Psoas muscle (tissue), 8 donors: ENCODE data around the gene RRP8. TPM values are rescaled to one million over a fixed set of nuclear protein-coding genes. Genes with fewer than 3 reads are reported as not detected.

Experiments
- ATAC-seq, 4 donors: fragments of 200-7000 bp; cut with Tn5 transposase; one replicate each; pipeline ENCODE4 v1.9.1; 2020; ENCODE audit warnings: moderate library complexity in 3 of 4, mild to moderate bottlenecking in 2 of 4
- DNase-seq, 2 donors: peaks; one replicate each; pipeline ENCODE4 v3.0.0-alpha.2; 2020
- H3K27ac ChIP-seq: fragments of 200-600 bp; one replicate; pipeline ENCODE4 v1.8.0; 2022
- H3K27me3 ChIP-seq, 3 donors: fragments of 200-600 bp in 1 of 3; one replicate each; pipeline versions ENCODE4 v1.6.1 to v1.8.0; 2013 to 2022; ENCODE audit warnings: low read length in 2 of 3, mild to moderate bottlenecking in 2 of 3, moderate library complexity in 1 of 3; ENCODE audit not compliant: insufficient read depth in 3 of 3
- H3K36me3 ChIP-seq, 2 donors: fragments of 200-600 bp in 1 of 2; one replicate each; pipeline versions ENCODE4 v1.6.1 to v1.8.0; 2013 to 2022; ENCODE audit warnings: low read depth in 1 of 2, mild to moderate bottlenecking in 1 of 2, moderate library complexity in 1 of 2; ENCODE audit not compliant: insufficient read depth in 1 of 2
- H3K4me1 ChIP-seq: fragments of 200-600 bp; one replicate; pipeline ENCODE4 v1.8.0; 2022
- H3K4me3 ChIP-seq: fragments of 200-600 bp; one replicate; pipeline ENCODE4 v1.8.0; 2022; ENCODE audit warnings: mild to moderate bottlenecking
- H3K9me3 ChIP-seq: fragments of 200-600 bp; one replicate; pipeline ENCODE4 v1.8.0; 2022
- WGBS, 3 donors: extraction: QIAGEN DNeasy Blood & Tissue Kit; methylation state at CpG; one replicate each; pipeline versions ENCODE4 v1.1.6 to v1.1.7; 2013; 5-methylcytosine and 5-hydroxymethylcytosine counted together
- intact Hi-C, 2 donors: fragments of 100-400 bp; cut with DNase I; formaldehyde crosslinking; loops; one replicate each; pipeline versions ENCODE4 v1.11.0 to v1.14.2; 2022
- polyA plus RNA-seq, 3 donors: library from polyadenylated mRNA; stranded (reverse); fragments of 200-250 nt; gene quantifications; one replicate each; pipeline ENCODE4 v1.2.3, GENCODE V29; 2013
- total RNA-seq, 4 donors: library from RNA; stranded (reverse); fragmentation: NEBNext Ultra II Directional in 2 of 4; extraction: Animal tissue kit (Norgen Biotek cat#: 25700) in 2 of 4; gene quantifications; one replicate each; pipeline versions ENCODE4 v1.2.1 to v1.2.4, GENCODE V29; 2021 to 2023
- TF ChIP-seq, protein P1 (sequence below): fragments of 200-600 bp; IDR thresholded peaks from one replicate; pipeline ENCODE4 v1.8.0; 2022; ENCODE audit warnings: antibody characterized with exemption
- donor health status: healthy with polysubstance abuse.
- donor health status: DM: no; HTN: no; CAD: no; lungs with moderate emphysema.
- donor health status: Bipolar disorder and iron deficiency.
- donor health status: healthy.
- donor health status: DM: yes; HTN: yes; CAD: no.
- donor health status: DM: no; HTN: no; CAD: no.
- donor health status: DM: no; HTN: no; CAD: no.
- donor health status: DM: yes; HTN: yes; CAD: no.

Gene RRP8
- total and polyA plus RNA-seq, 7 donors, result 11.6 to 34.0 (median 18.4) TPM

DNA sequence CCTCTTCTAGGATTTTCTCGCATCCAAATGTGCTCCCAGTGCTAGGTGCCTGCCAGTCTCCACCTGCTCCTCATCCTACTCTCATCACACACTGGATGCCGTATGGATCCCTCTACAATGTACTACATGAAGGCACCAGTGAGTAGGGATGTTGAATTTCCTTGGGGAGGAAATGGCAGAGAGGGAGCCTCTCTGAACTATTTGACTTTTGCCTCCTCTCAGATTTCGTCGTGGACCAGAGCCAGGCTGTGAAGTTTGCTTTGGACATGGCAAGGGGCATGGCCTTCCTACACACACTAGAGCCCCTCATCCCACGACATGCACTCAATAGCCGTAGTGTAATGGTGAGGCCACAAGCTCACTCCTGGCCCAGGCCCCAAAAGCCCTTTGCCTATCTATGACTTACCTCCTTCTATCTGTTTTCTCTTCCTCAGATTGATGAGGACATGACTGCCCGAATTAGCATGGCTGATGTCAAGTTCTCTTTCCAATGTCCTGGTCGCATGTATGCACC, 6.1 kb upstream of the RRP8 start:
- intact Hi-C loops, result loop anchor here (5.0 to 10.0 kb wide), 4 partner anchors 127 to 375 kb away; partner anchors contain the start of genes ARFIP2 (in 1 of the 2), CNGA4 (in 1 of the 2), FHIP1B (in 1 of the 2) and SMPD1 (in 1 of the 2)
- 66 to 73% (median 70%) methylated on average over 8 of the region's 8 CpGs for whole genome bisulfite sequencing, 3 donors
- TF ChIP-seq, protein P1, sequence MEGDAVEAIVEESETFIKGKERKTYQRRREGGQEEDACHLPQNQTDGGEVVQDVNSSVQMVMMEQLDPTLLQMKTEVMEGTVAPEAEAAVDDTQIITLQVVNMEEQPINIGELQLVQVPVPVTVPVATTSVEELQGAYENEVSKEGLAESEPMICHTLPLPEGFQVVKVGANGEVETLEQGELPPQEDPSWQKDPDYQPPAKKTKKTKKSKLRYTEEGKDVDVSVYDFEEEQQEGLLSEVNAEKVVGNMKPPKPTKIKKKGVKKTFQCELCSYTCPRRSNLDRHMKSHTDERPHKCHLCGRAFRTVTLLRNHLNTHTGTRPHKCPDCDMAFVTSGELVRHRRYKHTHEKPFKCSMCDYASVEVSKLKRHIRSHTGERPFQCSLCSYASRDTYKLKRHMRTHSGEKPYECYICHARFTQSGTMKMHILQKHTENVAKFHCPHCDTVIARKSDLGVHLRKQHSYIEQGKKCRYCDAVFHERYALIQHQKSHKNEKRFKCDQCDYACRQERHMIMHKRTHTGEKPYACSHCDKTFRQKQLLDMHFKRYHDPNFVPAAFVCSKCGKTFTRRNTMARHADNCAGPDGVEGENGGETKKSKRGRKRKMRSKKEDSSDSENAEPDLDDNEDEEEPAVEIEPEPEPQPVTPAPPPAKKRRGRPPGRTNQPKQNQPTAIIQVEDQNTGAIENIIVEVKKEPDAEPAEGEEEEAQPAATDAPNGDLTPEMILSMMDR, result no peak
- DNase-seq (no peak), ATAC-seq (no peak)
- H3K4me3 ChIP-seq, result no peak overlapping the region
- no peaks in the 10 kb centered on the region for H3K27me3 ChIP-seq
- H3K27ac ChIP-seq, result peak overlapping the region; percentile 100
- H3K9me3 ChIP-seq, result no peaks in the 10 kb centered on the region
- peaks cover 59% of the 10 kb centered on the region for H3K4me1 ChIP-seq
- H3K36me3 ChIP-seq, result peaks cover 16 to 51% of the 10 kb centered on the region in 2 donors

DNA sequence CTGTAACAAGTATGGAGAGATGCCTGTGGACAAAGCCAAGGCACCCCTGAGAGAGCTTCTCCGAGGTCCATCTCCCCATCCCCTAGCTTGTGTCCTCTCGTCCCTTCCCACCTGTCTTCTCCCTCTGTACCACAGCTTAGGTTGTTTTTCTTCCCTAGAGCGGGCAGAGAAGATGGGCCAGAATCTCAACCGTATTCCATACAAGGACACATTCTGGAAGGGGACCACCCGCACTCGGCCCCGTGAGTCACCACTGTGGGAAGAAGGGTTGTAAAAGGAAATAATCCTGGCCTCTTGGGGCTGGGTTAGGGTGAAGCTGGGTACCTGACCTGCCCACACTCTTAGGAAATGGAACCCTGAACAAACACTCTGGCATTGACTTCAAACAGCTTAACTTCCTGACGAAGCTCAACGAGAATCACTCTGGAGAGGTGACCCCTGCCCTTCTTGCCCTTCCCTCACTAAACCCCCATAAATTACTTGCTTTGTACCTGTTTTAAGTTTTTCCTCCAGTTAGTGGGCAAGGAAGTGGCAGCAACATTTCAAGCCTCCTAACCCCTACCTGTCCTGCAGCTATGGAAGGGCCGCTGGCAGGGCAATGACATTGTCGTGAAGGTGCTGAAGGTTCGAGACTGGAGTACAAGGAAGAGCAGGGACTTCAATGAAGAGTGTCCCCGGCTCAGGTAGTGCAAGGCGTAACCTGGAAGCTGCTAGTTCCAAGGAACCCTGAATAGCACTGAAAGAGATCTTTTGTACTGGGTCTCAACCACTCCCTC, 5.5 kb upstream of the RRP8 start:
- WGBS, 3 donors, result 71 to 82% (median 73%) methylated on average over 14 of the region's 14 CpGs
- H3K27me3 ChIP-seq, result no peaks in the 10 kb centered on the region
- TF ChIP-seq, protein P1, result no peak
- H3K4me3 ChIP-seq, result no peak overlapping the region
- peak overlapping the region; percentile 100 for H3K27ac ChIP-seq
- no peak for DNase-seq
- ATAC-seq, result no peak
- H3K4me1 ChIP-seq, result peaks cover 60% of the 10 kb centered on the region
- intact Hi-C loops, result loop anchor here (5.0 to 10.0 kb wide), 2 partner anchors 137 to 214 kb away; partner anchors contain the start of genes SMPD1 (in 1 of the 2) and TRIM3 (in 1 of the 2)
- peaks cover 16 to 45% of the 10 kb centered on the region in 2 donors for H3K36me3 ChIP-seq
- no peaks in the 10 kb centered on the region for H3K9me3 ChIP-seq

DNA sequence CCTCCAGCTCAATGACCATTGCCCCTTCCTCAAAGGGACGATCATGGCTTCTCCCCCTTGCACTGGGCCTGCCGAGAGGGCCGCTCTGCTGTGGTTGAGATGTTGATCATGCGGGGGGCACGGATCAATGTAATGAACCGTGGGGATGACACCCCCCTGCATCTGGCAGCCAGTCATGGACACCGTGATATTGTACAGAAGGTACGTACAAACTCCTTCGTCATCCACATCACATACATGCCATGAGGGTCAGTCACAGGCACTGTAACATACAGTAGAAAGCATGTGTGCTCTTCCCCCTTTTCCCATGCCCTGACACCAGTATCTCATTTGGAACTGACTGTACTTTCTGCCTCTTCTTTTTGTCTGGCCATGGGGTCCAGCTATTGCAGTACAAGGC, 4.6 kb upstream of the RRP8 start:
- Histone ChIP-seq H3K36me3 (peaks cover 16 to 43% of the 10 kb centered on the region in 2 donors), H3K27me3 (no peaks in the 10 kb centered on the region), H3K4me3 (peak overlapping the region; percentile 75), H3K27ac (peak overlapping the region; percentile 100), H3K9me3 (no peaks in the 10 kb centered on the region), H3K4me1 (peaks cover 55% of the 10 kb centered on the region)
- WGBS, 3 donors, result 81 to 87% (median 84%) methylated on average over 9 of the region's 9 CpGs
- intact Hi-C loops, result loop anchor here (5.0 to 10.0 kb wide), 2 partner anchors 136 to 213 kb away; partner anchors contain the start of genes SMPD1 (in 1 of the 2) and TRIM3 (in 1 of the 2)
- TF ChIP-seq, protein P1, result no peak
- no peak for ATAC-seq
- no peak for DNase-seq

DNA sequence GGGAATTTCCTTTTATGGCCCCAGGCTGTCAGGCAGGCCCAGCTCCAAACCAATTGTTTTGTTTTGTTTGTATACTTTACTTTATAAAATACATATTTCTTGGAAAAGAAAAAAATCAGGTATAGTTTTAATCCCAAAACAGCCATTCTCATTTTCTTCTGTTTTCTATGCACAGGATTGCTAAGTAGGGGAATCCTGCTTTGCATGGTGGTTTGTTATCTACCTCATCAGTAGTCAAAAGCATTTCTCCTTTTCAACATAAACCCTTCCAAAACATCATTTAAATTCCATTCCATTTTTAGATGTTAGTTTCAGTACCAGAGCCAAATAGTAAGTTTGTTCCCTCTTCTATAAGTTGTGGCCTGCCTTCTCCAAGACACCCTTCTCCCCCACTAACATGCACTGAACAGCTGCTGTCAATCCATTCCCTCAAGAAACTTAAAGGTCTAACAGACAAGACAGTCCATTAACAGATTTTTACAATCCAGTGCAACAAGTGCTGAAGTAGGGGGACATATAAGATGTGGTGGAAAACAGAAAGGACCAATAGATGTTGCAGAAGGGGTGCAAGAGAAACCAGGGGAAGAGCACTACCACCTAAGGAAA, 3.9 kb upstream of the RRP8 start:
- peaks cover 16 to 43% of the 10 kb centered on the region in 2 donors for H3K36me3 ChIP-seq
- peaks cover 52% of the 10 kb centered on the region for H3K4me1 ChIP-seq
- intact Hi-C loops, result loop anchor here (5.0 to 10.0 kb wide), 2 partner anchors 135 to 212 kb away; partner anchors contain the start of genes SMPD1 (in 1 of the 2) and TRIM3 (in 1 of the 2)

More for the DNA sequence above, 3.9 kb upstream of the RRP8 start:
- Histone ChIP-seq H3K27me3 (no peaks in the 10 kb centered on the region), H3K4me3 (peak overlapping the region; percentile 75), H3K9me3 (no peaks in the 10 kb centered on the region), H3K27ac (peak overlapping the region; percentile 100)
- ATAC-seq (no peak), DNase-seq (no peak)
- TF ChIP-seq, protein P1, result no peak
